ENCODE measurements around the gene POU3F2. TPM values are rescaled to one million over a fixed set of nuclear protein-coding genes. Genes with fewer than 3 reads are reported as not detected.

The POU3F2 gene
- total RNA-seq, 4 donors from 2014 or later = 0.07 TPM; not detected in 3

- ATAC-seq (no peak), DNase-seq (no peak)
- H3K36me3 ChIP-seq = no peaks in the 10 kb centered on the region
- no peaks in the 10 kb centered on the region for H3K9me3 ChIP-seq
- no peak overlapping the region for H3K27ac ChIP-seq
- peaks cover 92 to 98% (median 94%) of the 10 kb centered on the region in 3 donors for H3K27me3 ChIP-seq
- H3K4me3 ChIP-seq = peak overlapping the region in 1 of 4 donors; percentile 27
- intact Hi-C loops (cut with DNase I; ENCODE audit: low total_unique reads) (no loop called here), in situ Hi-C loops (cut with MboI; ENCODE audit: low sequenced_read_pairs in 4 of 4) (loop anchor here in 1 of 4 donors (25.0 kb wide), 1 partner anchor 1349 kb away; no protein-coding TSS in a partner anchor)
- TF ChIP-seq POLR2A (IDR thresholded peaks at IDR 0.05) (no peak), CTCF (IDR thresholded peaks at IDR 0.05 in 4 of 5, conservative IDR thresholded peaks at IDR 0.05 in 1 of 5) (no peak)
- H3K4me1 ChIP-seq = peaks cover 13 to 41% of the 10 kb centered on the region in 2 donors
Measured at GRCh38 chr6:98836025-98836961, 1.9 kb downstream of the POU3F2 start.

- Histone ChIP-seq H3K4me3 (no peak overlapping the region), H3K9me3 (no peaks in the 10 kb centered on the region), H3K27me3 (peaks cover 92 to 98% (median 94%) of the 10 kb centered on the region in 3 donors), H3K36me3 (no peaks in the 10 kb centered on the region), H3K27ac (no peak overlapping the region), H3K4me1 (peaks cover 10 to 32% of the 10 kb centered on the region in 2 donors)
- no peak for TF ChIP-seq POLR2A (IDR thresholded peaks at IDR 0.05)
- TF ChIP-seq CTCF (IDR thresholded peaks at IDR 0.05 in 4 of 5, conservative IDR thresholded peaks at IDR 0.05 in 1 of 5) = no peak
- ATAC-seq = no peak
- intact Hi-C loops (cut with DNase I; ENCODE audit: low total_unique reads) = no loop called here
- no peak for DNase-seq
- in situ Hi-C loops (cut with MboI; ENCODE audit: low sequenced_read_pairs in 4 of 4) = loop anchor here in 1 of 4 donors (25.0 kb wide), 1 partner anchor 1350 kb away; no protein-coding TSS in a partner anchor
Measured at GRCh38 chr6:98836962-98837944, 2.9 kb downstream of the POU3F2 start.

GRCh38 chr6:98838032-98838431, 3.7 kb downstream of the POU3F2 start:
- no peak for ATAC-seq
- Histone ChIP-seq H3K4me1 (peaks cover 3 to 24% of the 10 kb centered on the region in 2 donors), H3K36me3 (no peaks in the 10 kb centered on the region), H3K27me3 (peaks cover 92 to 98% (median 94%) of the 10 kb centered on the region in 3 donors), H3K27ac (no peak overlapping the region), H3K9me3 (no peaks in the 10 kb centered on the region), H3K4me3 (no peak overlapping the region)
- in situ Hi-C loops (cut with MboI; ENCODE audit: low sequenced_read_pairs in 4 of 4) (loop anchor here in 1 of 4 donors (25.0 kb wide), 1 partner anchor 1351 kb away; no protein-coding TSS in a partner anchor), intact Hi-C loops (cut with DNase I; ENCODE audit: low total_unique reads) (no loop called here)
- TF ChIP-seq CTCF (IDR thresholded peaks at IDR 0.05 in 4 of 5, conservative IDR thresholded peaks at IDR 0.05 in 1 of 5) (no peak), POLR2A (IDR thresholded peaks at IDR 0.05) (no peak)
- DNase-seq = no peak

GRCh38 chr6:98838975-98839374, 4.6 kb downstream of the POU3F2 start:
- in situ Hi-C loops (cut with MboI; ENCODE audit: low sequenced_read_pairs in 4 of 4) = loop anchor here in 1 of 4 donors (25.0 kb wide), 1 partner anchor 1352 kb away; no protein-coding TSS in a partner anchor
- Histone ChIP-seq H3K27ac (no peak overlapping the region), H3K4me3 (no peak overlapping the region), H3K9me3 (no peaks in the 10 kb centered on the region), H3K4me1 (peaks cover 0 to 14% of the 10 kb centered on the region in 2 donors), H3K27me3 (peaks cover 90 to 98% (median 94%) of the 10 kb centered on the region in 3 donors), H3K36me3 (no peaks in the 10 kb centered on the region)
- intact Hi-C loops (cut with DNase I; ENCODE audit: low total_unique reads) = no loop called here
- ATAC-seq = no peak
- TF ChIP-seq POLR2A (IDR thresholded peaks at IDR 0.05) (no peak), CTCF (IDR thresholded peaks at IDR 0.05 in 4 of 5, conservative IDR thresholded peaks at IDR 0.05 in 1 of 5) (no peak)
- DNase-seq = no peak

All from gastrocnemius medialis (tissue), 4 donors.